ENCODE data around the gene PAIP2. TPM values are rescaled to one million over a fixed set of nuclear protein-coding genes. Genes with fewer than 3 reads are reported as not detected.

PAIP2 gene
- total RNA-seq, 1 experiment from 2014 or later = 108 TPM

GRCh38 chr5:139315056-139315615, 26.5 kb upstream of the PAIP2 start:
- ATAC-seq (no peak), DNase-seq (ENCODE audit: low read depth, low spot score) (no peak)
- H3K79me2 ChIP-seq (ENCODE audit: insufficient read depth, low read length) = peaks cover 100% of the 10 kb centered on the region
- peaks cover 35 to 47% of the 10 kb centered on the region in 2 experiments for H3K36me3 ChIP-seq (ENCODE audit: control insufficient read depth in 1 of 2, insufficient read depth in 2 of 2, low read length in 2 of 2)
- RAD21 ChIA-PET (ENCODE audit: low non-redundant PET in 1 of 2, low total read pairs in 2 of 2, uncharacterized antibody in 2 of 2, unreplicated experiment in 2 of 2) = no interaction called here
- peaks cover 20 to 26% of the 10 kb centered on the region in 2 experiments for H3K4me1 ChIP-seq (ENCODE audit: control insufficient read depth in 1 of 2, insufficient read depth in 2 of 2, low read length in 2 of 2)
- no peak overlapping the region for H2AFZ ChIP-seq (ENCODE audit: low read depth, low read length, poor library complexity, severe bottlenecking)
- CTCF ChIA-PET = no interaction called here
- no peak overlapping the region for H3K4me2 ChIP-seq (ENCODE audit: low read length)
- peaks cover 49% of the 10 kb centered on the region for H4K20me1 ChIP-seq (ENCODE audit: insufficient read depth)
- no peak for TF ChIP-seq MAX (IDR thresholded peaks at IDR 0.05)
- no peak for TF ChIP-seq SIN3A (IDR thresholded peaks at IDR 0.05; ENCODE audit: low read depth)
- TF ChIP-seq CBX3 (IDR thresholded peaks at IDR 0.05; ENCODE audit: low read depth) = no peak
- TF ChIP-seq EGR1 (IDR thresholded peaks at IDR 0.05; ENCODE audit: low read depth) = no peak
- TF ChIP-seq YY1 (IDR thresholded peaks at IDR 0.05; ENCODE audit: extremely low read depth, insufficient replicate concordance, low read depth, low read length) = no peak
- TF ChIP-seq ZNF274 (IDR thresholded peaks at IDR 0.05; ENCODE audit: low read depth, low read length) = no peak
- TF ChIP-seq ATF3 (IDR thresholded peaks at IDR 0.05) = no peak
- no peaks in the 10 kb centered on the region for H3K9me2 ChIP-seq (ENCODE audit: insufficient read depth)
- no peak overlapping the region for H3K9ac ChIP-seq (ENCODE audit: low read length)
- H3K9me3 ChIP-seq (ENCODE audit: control insufficient read depth in 1 of 2, insufficient read depth in 1 of 2, low read depth in 1 of 2, low read length in 2 of 2) = no peaks in the 10 kb centered on the region
- BruUV-seq (replicated peaks) = no TSS peak
- intact Hi-C loops (cut with micrococcal nuclease) = no loop called here
- no peaks in the 10 kb centered on the region for H3K27me3 ChIP-seq (ENCODE audit: insufficient read depth, low read length)
- no peak overlapping the region for H3K27ac ChIP-seq (ENCODE audit: low read depth, low read length)
- no peak overlapping the region for H3K4me3 ChIP-seq (replicated peaks in 1 of 2; ENCODE audit: low read depth in 1 of 2, low read length in 2 of 2)
- POLR2A ChIA-PET = no interaction called here

GRCh38 chr5:139335811-139336210, 5.8 kb upstream of the PAIP2 start:
- Histone ChIP-seq H3K36me3 (ENCODE audit: control insufficient read depth in 1 of 2, insufficient read depth in 2 of 2, low read length in 2 of 2) (peaks cover 14 to 17% of the 10 kb centered on the region in 2 experiments; a peak in 3 of 4 replicates), H3K9me3 (ENCODE audit: control insufficient read depth in 1 of 2, insufficient read depth in 1 of 2, low read depth in 1 of 2, low read length in 2 of 2) (no peaks in the 10 kb centered on the region), H3K27me3 (ENCODE audit: insufficient read depth, low read length) (no peaks in the 10 kb centered on the region), H3K9me2 (ENCODE audit: insufficient read depth) (no peaks in the 10 kb centered on the region), H3K9ac (ENCODE audit: low read length) (no peak overlapping the region), H3K4me2 (ENCODE audit: low read length) (no peak overlapping the region), H2AFZ (ENCODE audit: low read depth, low read length, poor library complexity, severe bottlenecking) (no peak overlapping the region), H3K4me1 (ENCODE audit: control insufficient read depth in 1 of 2, insufficient read depth in 2 of 2, low read length in 2 of 2) (peaks cover 0 to under 1% of the 10 kb centered on the region in 2 experiments; a peak in 2 of 4 replicates), H3K79me2 (ENCODE audit: insufficient read depth, low read length) (peaks cover under 1% of the 10 kb centered on the region; the same call in 1 of the 2 replicates), H3K4me3 (replicated peaks in 1 of 2; ENCODE audit: low read depth in 1 of 2, low read length in 2 of 2) (no peak overlapping the region), H3K27ac (ENCODE audit: low read depth, low read length) (no peak overlapping the region), H4K20me1 (ENCODE audit: insufficient read depth) (peaks cover 3% of the 10 kb centered on the region; the same call in 1 of the 2 replicates)
- ATAC-seq = peak; percentile 31
- ChIA-PET POLR2A (no interaction called here), CTCF (interaction anchor here (0.7 kb wide), 1 partner anchor 9 kb away, joined by 3 read pairs; no protein-coding TSS in a partner anchor), RAD21 (ENCODE audit: low non-redundant PET in 1 of 2, low total read pairs in 2 of 2, uncharacterized antibody in 2 of 2, unreplicated experiment in 2 of 2) (no interaction called here)
- TF ChIP-seq CTCF (IDR thresholded peaks at IDR 0.05 in 2 of 3, conservative IDR thresholded peaks at IDR 0.05 in 1 of 3; ENCODE audit: borderline replicate concordance in 1 of 3, insufficient read depth in 1 of 3, low read depth in 2 of 3, low read length in 2 of 3) = no peak
- no peak for TF ChIP-seq ZBTB33 (IDR thresholded peaks at IDR 0.05; ENCODE audit: extremely low read depth, insufficient replicate concordance, low read length)
- peak; percentile 42 for TF ChIP-seq POLR2AphosphoS5 (IDR thresholded peaks at IDR 0.05; ENCODE audit: low read depth, low read length)
- no peak for TF ChIP-seq CBX3 (IDR thresholded peaks at IDR 0.05; ENCODE audit: low read depth)
- no peak for DNase-seq (ENCODE audit: low read depth, low spot score)
- intact Hi-C loops (cut with micrococcal nuclease) = no loop called here
- no TSS peak for BruUV-seq (replicated peaks)

Data from HCT116 (cell line).